Osteoblast (primary cell): ENCODE data around the gene BSCL2. TPM values are rescaled to one million over a fixed set of nuclear protein-coding genes. Genes with fewer than 3 reads are reported as not detected.
A peak's percentile ranks its signal among the peaks of the same experiment; 100 is the strongest.

Experiments used
- DNase-seq: peaks from one replicate; pipeline ENCODE4 v3.0.0; 2011; ENCODE audit warnings: low spot score, mixed read lengths; ENCODE audit not compliant: insufficient read length; ENCODE audit errors: missing footprints
- H2AFZ ChIP-seq: 2 replicates; pipeline ENCODE4 v1.6.0; 2011; ENCODE audit warnings: mild to moderate bottlenecking, low read length
- H3K27ac ChIP-seq: 2 replicates; pipeline ENCODE4 v1.5.1; 2011; ENCODE audit warnings: mild to moderate bottlenecking, low read depth, low read length, moderate library complexity
- H3K27me3 ChIP-seq: 2 replicates; pipeline ENCODE4 v1.6.0; 2012; ENCODE audit warnings: mild to moderate bottlenecking, control low read depth, inconsistent platforms, low read length, moderate library complexity; ENCODE audit not compliant: insufficient read depth
- H3K36me3 ChIP-seq: 2 replicates; pipeline ENCODE4 v1.5.1; 2011; ENCODE audit warnings: mild to moderate bottlenecking, low read length, control low read depth, moderate library complexity; ENCODE audit not compliant: insufficient read depth
- H3K4me1 ChIP-seq: 2 replicates; pipeline ENCODE4 v1.5.1; 2011; ENCODE audit warnings: mild to moderate bottlenecking, low read length, control low read depth, moderate library complexity; ENCODE audit not compliant: insufficient read depth
- H3K4me2 ChIP-seq: 2 replicates; pipeline ENCODE4 v1.6.0; 2011; ENCODE audit warnings: mild to moderate bottlenecking, low read length; ENCODE audit not compliant: insufficient read depth
- H3K4me3 ChIP-seq: fragments of 200-600 bp; sonication (generic); 3 replicates; pipeline ENCODE4 v1.5.1; 2012; ENCODE audit warnings: mild to moderate bottlenecking, low read length, inconsistent platforms; ENCODE audit not compliant: insufficient read depth
- H3K79me2 ChIP-seq: 2 replicates; pipeline ENCODE4 v1.6.0; 2012; ENCODE audit warnings: mild to moderate bottlenecking, low read length, control low read depth, inconsistent platforms; ENCODE audit not compliant: insufficient read depth
- H3K9me3 ChIP-seq: 2 replicates; pipeline ENCODE4 v1.5.1; 2011; ENCODE audit warnings: low read depth, low read length, control low read depth
- H4K20me1 ChIP-seq: 2 replicates; pipeline ENCODE4 v1.6.0; 2012; ENCODE audit warnings: mild to moderate bottlenecking, low read length, control low read depth; ENCODE audit not compliant: insufficient read depth
- total RNA-seq: library from RNA; depleted of rRNA; stranded (reverse); fragments of >200 nt; gene quantifications from 2 replicates; pipeline ENCODE4 v1.2.3, GENCODE V29; 2012
- TF ChIP-seq, protein P1 (sequence below): IDR thresholded peaks from 2 replicates; pipeline ENCODE4 v1.5.1; 2011; ENCODE audit warnings: mild to moderate bottlenecking, low read depth, low read length, moderate library complexity; ENCODE audit errors: extremely low read depth

The BSCL2 gene
- total RNA-seq, 1 donor = 67.7 TPM

DNA sequence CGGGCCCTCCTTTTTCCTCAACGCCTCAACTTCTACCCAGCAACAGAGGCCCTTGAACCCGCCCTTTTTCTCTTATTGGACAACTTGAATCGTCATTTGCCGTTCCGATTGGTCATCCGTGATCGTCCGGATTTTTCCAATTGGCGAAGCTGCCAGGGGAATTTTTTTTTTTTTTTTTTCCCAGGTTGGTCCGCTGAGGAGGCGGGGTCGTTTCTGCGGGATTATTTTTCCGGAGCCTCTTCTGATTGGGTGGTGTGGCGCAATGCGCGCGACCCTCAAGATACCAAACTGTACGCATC is 20.6 kb upstream of the BSCL2 start:
- Histone ChIP-seq H3K4me3 (peak overlapping the region; percentile 98), H3K36me3 (peaks cover 17% of the 10 kb centered on the region), H3K79me2 (peaks cover 76% of the 10 kb centered on the region), H3K27me3 (no peaks in the 10 kb centered on the region), H3K9me3 (no peaks in the 10 kb centered on the region), H3K27ac (peak overlapping the region; percentile 87), H3K4me2 (peak overlapping the region; percentile 87), H4K20me1 (peaks cover 33% of the 10 kb centered on the region), H2AFZ (peak overlapping the region; percentile 97), H3K4me1 (peaks cover 19% of the 10 kb centered on the region)
- TF ChIP-seq, protein P1, sequence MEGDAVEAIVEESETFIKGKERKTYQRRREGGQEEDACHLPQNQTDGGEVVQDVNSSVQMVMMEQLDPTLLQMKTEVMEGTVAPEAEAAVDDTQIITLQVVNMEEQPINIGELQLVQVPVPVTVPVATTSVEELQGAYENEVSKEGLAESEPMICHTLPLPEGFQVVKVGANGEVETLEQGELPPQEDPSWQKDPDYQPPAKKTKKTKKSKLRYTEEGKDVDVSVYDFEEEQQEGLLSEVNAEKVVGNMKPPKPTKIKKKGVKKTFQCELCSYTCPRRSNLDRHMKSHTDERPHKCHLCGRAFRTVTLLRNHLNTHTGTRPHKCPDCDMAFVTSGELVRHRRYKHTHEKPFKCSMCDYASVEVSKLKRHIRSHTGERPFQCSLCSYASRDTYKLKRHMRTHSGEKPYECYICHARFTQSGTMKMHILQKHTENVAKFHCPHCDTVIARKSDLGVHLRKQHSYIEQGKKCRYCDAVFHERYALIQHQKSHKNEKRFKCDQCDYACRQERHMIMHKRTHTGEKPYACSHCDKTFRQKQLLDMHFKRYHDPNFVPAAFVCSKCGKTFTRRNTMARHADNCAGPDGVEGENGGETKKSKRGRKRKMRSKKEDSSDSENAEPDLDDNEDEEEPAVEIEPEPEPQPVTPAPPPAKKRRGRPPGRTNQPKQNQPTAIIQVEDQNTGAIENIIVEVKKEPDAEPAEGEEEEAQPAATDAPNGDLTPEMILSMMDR = no peak
- DNase-seq = peak; percentile 98

DNA sequence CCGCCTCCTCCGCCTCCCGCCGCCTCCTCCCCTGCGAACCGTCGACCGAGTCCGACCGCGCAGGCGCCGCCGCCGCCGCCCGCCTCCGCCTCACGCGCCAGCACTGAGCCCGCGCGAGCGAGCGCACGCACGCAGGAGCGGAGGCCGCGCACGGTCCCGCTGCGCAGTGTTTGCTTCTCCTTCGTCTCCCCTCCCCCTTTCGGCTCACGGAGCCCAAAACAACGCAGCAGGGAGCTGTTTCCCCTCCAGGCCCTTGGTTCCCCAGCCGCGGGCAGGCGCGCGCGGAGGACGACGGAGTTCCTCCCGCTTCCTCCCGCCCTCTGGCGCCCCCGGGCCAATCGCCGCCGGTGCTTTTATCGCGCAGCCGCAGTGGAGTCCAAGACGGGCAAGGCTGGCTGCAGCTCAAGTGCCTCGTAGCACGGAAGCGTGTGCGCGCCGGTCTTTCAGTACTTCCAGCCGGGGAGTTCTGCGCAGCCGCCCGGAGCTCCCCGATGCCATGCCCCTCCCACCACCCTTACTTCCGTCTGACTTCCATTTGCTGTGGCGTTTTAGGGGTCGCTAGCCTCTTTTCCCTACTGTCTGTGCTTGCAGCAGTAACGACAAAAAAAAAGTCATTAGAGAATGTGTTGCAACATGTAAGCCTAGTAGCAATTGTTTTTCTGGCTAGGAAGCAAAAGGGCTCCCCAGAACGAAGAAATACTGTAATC is 20.1 kb upstream of the BSCL2 start, which contains the start of gene HNRNPUL2:
HNRNPUL2 (minus strand) TSS at position 293 of the 707 bp plus-strand sequence. CDS start 301 bp downstream, outside the sequence.
- peak within 1 kb of the TSS; percentile 87 for H3K4me2 ChIP-seq
- TF ChIP-seq, protein P1 = no peak
- peaks cover 22% of the 10 kb centered on the region for H3K36me3 ChIP-seq
- peak within 1 kb of the TSS; percentile 98 for H3K4me3 ChIP-seq
- DNase-seq = peak; percentile 99
- peak within 1 kb of the TSS; percentile 87 for H3K27ac ChIP-seq
- peaks cover 19% of the 10 kb centered on the region for H3K4me1 ChIP-seq
- peaks cover 77% of the 10 kb centered on the region for H3K79me2 ChIP-seq
- peak within 1 kb of the TSS; percentile 97 for H2AFZ ChIP-seq
- no peaks in the 10 kb centered on the region for H3K27me3 ChIP-seq
- H3K9me3 ChIP-seq = no peaks in the 10 kb centered on the region
- H4K20me1 ChIP-seq = peaks cover 33% of the 10 kb centered on the region

DNA sequence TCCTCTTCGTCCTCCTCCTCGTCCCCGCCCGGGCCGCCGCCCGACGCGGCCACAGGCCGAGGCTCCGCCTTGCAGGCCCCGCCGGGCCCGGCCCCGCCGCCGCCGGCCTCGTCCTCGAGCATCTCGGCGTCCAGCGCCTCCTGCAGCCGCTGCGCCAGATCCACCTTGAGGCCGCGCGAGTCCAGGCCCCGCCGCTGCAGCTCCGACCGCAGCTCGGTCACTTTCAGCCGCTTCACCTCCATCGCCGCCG is 19.6 kb upstream of the BSCL2 start:
- TF ChIP-seq, protein P1 = no peak
- H3K4me1 ChIP-seq = peaks cover 19% of the 10 kb centered on the region
- peak overlapping the region; percentile 98 for H3K4me3 ChIP-seq
- peaks cover 26% of the 10 kb centered on the region for H3K36me3 ChIP-seq
- H2AFZ ChIP-seq = peak overlapping the region; percentile 30
- no peak for DNase-seq
- H4K20me1 ChIP-seq = peaks cover 33% of the 10 kb centered on the region
- H3K9me3 ChIP-seq = no peaks in the 10 kb centered on the region
- no peaks in the 10 kb centered on the region for H3K27me3 ChIP-seq
- H3K79me2 ChIP-seq = peaks cover 77% of the 10 kb centered on the region
- peak overlapping the region; percentile 73 for H3K27ac ChIP-seq
- H3K4me2 ChIP-seq = peak overlapping the region; percentile 87

DNA sequence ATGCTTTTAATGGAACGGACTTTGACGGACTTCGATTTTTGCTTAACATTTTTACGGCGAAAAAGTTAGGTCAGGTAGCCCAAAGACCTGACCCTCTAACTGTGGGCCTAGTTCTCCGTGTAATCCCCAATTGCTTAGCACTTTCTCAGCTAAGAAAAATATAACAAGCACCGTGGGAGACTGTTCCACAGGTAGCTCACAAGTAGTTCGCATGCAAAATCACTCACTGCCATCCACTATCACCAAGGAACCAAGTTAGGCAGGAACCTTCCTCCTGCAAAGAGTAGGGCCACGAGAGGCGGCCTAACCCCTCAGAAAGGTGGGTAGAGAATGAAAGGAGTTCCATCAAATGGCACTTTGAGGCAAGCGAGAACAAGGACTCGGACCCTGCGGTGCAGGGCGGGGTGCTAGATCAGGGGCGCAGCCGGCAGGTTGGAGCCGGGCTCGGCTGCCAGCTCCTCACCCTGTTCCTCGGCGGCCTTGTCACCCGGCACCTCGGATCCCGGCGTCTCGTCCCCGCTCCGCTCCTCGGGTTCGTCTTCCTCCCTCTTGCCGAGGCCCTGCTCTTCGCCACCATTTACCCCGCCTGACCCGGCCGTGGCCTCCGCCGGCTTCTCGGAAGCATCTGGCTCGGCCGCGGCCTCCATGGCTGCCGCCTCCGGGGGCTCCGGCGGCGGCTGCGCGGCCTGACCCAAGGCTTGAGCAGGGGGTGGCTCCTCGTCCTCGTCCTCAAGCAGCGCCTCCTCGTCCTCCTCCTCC is 19.1 kb upstream of the BSCL2 start:
- DNase-seq = no peak
- Histone ChIP-seq H3K9me3 (no peaks in the 10 kb centered on the region), H2AFZ (no peak overlapping the region), H3K4me2 (peak overlapping the region; percentile 87), H3K4me1 (peaks cover 19% of the 10 kb centered on the region), H3K27me3 (no peaks in the 10 kb centered on the region), H3K36me3 (peaks cover 31% of the 10 kb centered on the region), H4K20me1 (peaks cover 33% of the 10 kb centered on the region), H3K79me2 (peaks cover 77% of the 10 kb centered on the region), H3K4me3 (peak overlapping the region; percentile 98), H3K27ac (peak overlapping the region; percentile 73)
- TF ChIP-seq, protein P1 = no peak
